Ishikawa (cell line): ENCODE measurements around the gene POU3F1.

Experiments
- CEBPB ChIP-seq: IDR thresholded peaks from 2 replicates; pipeline ENCODE4 v1.6.1; 2012
- CREB1 ChIP-seq: IDR thresholded peaks from 2 replicates; pipeline ENCODE4 v1.6.1; 2012; ENCODE audit warnings: low read depth
- EGR1 ChIP-seq: IDR thresholded peaks from 2 replicates; pipeline ENCODE4 v1.6.1; 2012
- EP300 ChIP-seq: IDR thresholded peaks from 2 replicates; pipeline ENCODE4 v1.6.1; 2012; ENCODE audit warnings: borderline replicate concordance
- MAX ChIP-seq: IDR thresholded peaks from 2 replicates; pipeline ENCODE4 v1.6.1; 2012
- NFIC ChIP-seq: IDR thresholded peaks from 2 replicates; pipeline ENCODE4 v1.6.1; 2012
- RAD21 ChIP-seq: IDR thresholded peaks from 2 replicates; pipeline ENCODE4 v1.6.1; 2012; ENCODE audit warnings: low read depth
- REST ChIP-seq: IDR thresholded peaks from 2 replicates; pipeline ENCODE4 v1.6.1; 2012; ENCODE audit warnings: low read depth, mild to moderate bottlenecking
- TAF1 ChIP-seq: IDR thresholded peaks from 2 replicates; pipeline ENCODE4 v1.6.1; 2012; ENCODE audit warnings: low read depth, mild to moderate bottlenecking
- TCF12 ChIP-seq: IDR thresholded peaks from 2 replicates; pipeline ENCODE4 v1.6.1; 2012; ENCODE audit warnings: low read depth
- TEAD4 ChIP-seq: IDR thresholded peaks from 2 replicates; pipeline ENCODE4 v1.6.1; 2012
- USF1 ChIP-seq: IDR thresholded peaks from 2 replicates; pipeline ENCODE4 v1.6.1; 2012
- YY1 ChIP-seq: IDR thresholded peaks from 2 replicates; pipeline ENCODE4 v1.6.1; 2012; ENCODE audit warnings: low read depth

GRCh38 chr1:38025233-38025632, 21.4 kb downstream of the POU3F1 start:
- TF ChIP-seq RAD21 (no peak), EP300 (no peak), REST (no peak), TEAD4 (no peak), MAX (no peak), TCF12 (no peak), TAF1 (no peak), NFIC (no peak), CREB1 (no peak), EGR1 (no peak), USF1 (no peak), CEBPB (no peak), YY1 (no peak)
